Activated CD8-positive, alpha-beta memory T cell treated with anti-CD3 and anti-CD28 coated beads, Interleukin-2, amount 50 U/mL, for 4 hours (primary cell): Measurements from ENCODE around the gene XPO6.

Source experiments
- DNase-seq: peaks from one replicate; pipeline ENCODE4 v3.0.0-alpha.2; 2020

Gene XPO6

DNA sequence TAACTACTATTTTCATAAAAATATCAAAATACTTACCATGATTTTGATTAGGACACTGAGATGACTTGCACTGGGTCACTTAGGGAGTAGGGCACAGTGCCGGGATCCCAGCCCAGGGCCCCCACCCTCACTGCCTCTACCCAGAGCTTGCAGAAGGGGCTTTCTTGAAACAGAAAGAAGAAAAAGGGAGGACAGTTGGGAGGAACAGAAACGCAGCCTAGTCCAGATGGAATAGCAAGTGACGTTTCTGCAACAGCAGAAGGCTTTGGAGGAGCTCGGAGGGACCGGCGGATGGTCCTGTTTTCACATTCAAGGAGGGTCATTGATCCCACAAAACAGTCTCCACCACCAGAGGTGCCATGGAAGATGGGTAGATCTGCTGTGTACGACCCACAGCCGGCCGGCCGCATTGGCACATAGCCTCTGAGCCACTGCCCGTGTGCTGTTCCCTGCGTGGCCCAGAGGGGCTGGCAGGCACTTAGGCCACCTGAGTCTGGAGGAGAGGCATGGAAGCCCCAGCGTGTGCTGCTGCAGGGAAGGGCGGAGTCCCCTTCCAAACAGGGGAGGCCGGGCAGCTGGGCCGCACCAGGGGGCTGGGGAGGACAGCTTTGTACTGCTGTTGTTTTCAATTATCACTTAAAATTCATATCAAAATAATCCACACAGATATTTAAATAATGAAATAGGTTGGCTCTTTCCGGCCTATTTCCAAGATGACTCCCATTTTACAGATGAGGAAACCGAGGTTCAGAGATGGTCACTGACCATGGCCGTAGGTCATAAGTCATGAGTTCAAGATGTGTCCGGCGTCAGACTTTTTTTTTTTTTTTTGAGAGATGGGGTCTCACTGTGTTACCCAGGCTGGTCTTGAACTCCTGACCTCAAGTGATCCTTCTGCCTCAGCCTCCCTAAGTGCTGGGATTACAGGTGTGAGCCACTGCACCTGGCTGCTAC lies 125.3 kb downstream of the XPO6 start:
- DNase-seq: no peak

- no peak for DNase-seq
Measured at GRCh38 chr16:28085389-28086171, 126.2 kb downstream of the XPO6 start.

- no peak for DNase-seq
Measured at GRCh38 chr16:28084209-28084608, 127.6 kb downstream of the XPO6 start.

DNA sequence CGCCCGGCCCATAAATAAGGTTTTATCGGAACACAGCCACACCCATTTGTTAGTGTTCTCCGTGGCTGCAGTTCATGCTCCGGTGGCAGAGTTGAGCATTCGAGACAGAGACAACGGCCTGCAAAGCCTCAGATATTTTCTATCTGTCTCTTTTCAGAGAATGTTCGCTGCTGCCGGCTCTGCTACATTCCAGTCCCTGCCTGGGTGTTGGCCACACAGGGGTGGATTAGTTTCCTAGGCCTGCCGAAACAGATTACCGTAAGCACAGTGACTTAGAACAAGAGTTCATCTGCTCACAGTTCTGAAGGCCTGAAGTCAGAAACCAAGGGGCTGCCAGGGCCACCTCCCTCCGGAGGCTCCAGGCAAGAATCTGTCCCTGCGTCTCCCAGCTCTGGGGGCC lies 129.1 kb downstream of the XPO6 start:
- DNase-seq: no peak

- DNase-seq: no peak
Measured at GRCh38 chr16:28081391-28081968, 130.3 kb downstream of the XPO6 start.

- DNase-seq: no peak
Measured at GRCh38 chr16:28078261-28078660, 133.5 kb downstream of the XPO6 start.

DNA sequence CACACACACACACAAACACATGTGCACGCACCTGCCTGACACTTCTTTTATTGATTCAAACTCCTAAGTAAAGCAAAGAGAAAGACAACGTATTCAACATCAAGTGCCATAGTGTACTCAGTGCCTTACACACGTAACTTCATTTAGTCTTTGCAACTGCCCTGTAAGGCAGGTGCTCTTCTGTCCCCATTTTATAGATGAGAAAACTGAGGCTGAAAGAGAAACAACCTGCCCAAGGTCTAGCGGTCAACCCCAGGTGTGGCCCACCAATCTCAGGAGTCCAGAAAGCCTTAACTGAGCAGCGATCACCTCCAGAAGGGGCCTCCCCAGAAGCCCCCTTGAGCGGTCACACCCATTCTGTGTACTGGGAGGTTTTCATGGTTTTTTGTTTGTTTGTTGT lies 137.9 kb downstream of the XPO6 start:
- no peak for DNase-seq

GRCh38 chr16:28072087-28072486 lies 139.7 kb downstream of the XPO6 start:
- no peak for DNase-seq

GRCh38 chr16:28069971-28070794 lies 141.6 kb downstream of the XPO6 start:
- DNase-seq: no peak

- no peak for DNase-seq
Measured at GRCh38 chr16:28068976-28069375, 142.8 kb downstream of the XPO6 start.

GRCh38 chr16:28067604-28068379 lies 144.0 kb downstream of the XPO6 start:
- no peak for DNase-seq

- no peak for DNase-seq
Measured at GRCh38 chr16:28064706-28065249, 147.0 kb downstream of the XPO6 start.

DNA sequence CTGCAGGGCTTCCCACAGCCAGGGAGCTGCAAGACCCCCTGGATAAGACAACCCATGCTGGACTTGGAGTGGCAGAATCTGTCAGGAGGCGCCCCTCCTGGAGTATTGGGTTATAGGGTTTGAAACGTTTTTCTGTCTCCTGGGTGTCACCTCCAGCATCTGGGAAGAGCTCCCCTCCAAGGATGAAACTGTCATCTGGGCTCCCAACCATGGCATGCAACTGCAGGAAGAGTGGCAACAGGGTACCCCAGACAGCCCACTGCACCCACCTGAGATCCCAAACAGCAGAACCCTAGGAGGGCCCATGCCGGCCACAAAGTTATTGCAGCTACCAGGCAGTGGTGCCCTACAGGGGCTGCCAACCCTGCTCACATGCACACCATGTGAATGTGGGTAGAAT lies 147.6 kb downstream of the XPO6 start:
- no peak for DNase-seq

DNA sequence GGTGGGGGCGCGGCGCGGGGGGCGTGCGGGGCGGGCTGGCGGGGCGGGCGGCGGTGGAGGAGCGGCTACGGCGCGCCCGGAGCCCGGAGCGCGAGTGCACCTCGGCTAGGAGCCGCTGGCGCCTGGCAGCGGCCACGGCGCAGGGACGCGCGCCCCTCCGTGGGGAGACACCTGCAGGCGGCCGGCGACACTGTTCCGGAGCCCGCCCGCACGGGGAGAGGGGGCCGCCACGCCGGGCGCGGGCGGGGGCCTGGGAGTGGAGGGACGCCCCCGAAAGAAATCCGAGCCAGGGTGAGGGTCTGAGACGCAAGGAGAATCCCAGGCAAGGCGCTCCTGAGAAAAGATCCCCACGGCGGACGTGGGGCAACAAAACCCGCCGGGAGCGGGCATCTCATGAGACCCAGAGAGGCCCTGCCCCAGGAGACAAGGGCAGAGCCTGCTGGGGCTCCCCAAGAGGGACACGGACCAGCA lies 148.1 kb downstream of the XPO6 start, which contains the start of gene GSG1L:
GSG1L (minus strand) TSS at position 124 of the 471 bp plus-strand sequence. CDS start 290 bp downstream, outside the sequence.
- DNase-seq: no peak

- no peak for DNase-seq
Measured at GRCh38 chr16:28062847-28063521, 148.8 kb downstream of the XPO6 start.

- no peak for DNase-seq
Measured at GRCh38 chr16:28062261-28062846, 149.4 kb downstream of the XPO6 start.

- DNase-seq: no peak
Measured at GRCh38 chr16:28061352-28062101, 150.2 kb downstream of the XPO6 start.

DNA sequence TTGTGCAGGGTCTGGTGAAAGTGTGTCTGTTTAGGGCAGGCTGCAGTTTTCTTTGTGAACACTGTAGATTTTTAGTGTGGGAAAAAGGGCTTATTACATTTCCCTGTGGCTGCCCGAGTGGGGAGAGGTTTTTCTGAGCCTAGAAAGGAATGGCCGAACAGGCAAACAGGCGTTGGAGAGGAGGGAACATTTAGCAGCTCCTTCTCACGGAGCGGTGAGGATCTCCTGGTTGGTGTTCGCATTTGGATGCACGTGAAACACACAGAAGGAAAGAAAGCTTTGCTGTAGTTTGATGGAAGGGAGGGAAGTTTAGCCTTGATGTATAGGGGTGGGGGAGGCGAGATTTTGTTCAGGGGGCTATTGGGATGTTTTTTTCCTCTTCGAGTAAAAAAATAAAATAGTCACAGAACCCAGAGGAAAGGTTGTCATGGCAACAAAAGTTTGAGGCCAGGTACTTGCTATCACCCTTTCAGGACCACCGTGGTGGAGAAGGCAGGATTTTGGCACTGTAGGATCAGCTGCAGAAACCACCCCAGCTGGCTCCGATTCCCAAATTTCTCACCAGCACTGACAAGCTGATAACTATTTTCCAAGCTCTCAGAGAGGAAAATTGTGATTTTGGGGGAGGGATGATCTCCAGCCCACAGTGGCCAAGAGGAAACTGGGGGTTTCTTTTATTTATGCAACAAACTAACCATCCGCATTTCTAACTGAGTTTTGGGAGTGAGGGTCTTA lies 151.8 kb downstream of the XPO6 start:
- no peak for DNase-seq
